Subcutaneous adipose tissue (tissue), 4 donors: ENCODE results near the gene GHDC. TPM values are rescaled to one million over a fixed set of nuclear protein-coding genes. Genes with fewer than 3 reads are reported as not detected.

Experiments
- total RNA-seq, 4 donors: library from RNA; depleted of rRNA; stranded (reverse); fragments of >200 nt; gene quantifications; one replicate each; pipeline ENCODE4 v1.1.0, GENCODE V29; 2016
- TF ChIP-seq, protein P1 (sequence below): fragments of 450-650 bp; IDR thresholded peaks from one replicate; pipeline ENCODE4 v1.5.1; 2016; ENCODE audit warnings: low read depth, mild to moderate bottlenecking, control low read depth, antibody characterized with exemption, moderate library complexity

The GHDC gene
- total RNA-seq, 4 donors from 2014 or later, result 18.8 to 47.5 (median 45.3) TPM

DNA sequence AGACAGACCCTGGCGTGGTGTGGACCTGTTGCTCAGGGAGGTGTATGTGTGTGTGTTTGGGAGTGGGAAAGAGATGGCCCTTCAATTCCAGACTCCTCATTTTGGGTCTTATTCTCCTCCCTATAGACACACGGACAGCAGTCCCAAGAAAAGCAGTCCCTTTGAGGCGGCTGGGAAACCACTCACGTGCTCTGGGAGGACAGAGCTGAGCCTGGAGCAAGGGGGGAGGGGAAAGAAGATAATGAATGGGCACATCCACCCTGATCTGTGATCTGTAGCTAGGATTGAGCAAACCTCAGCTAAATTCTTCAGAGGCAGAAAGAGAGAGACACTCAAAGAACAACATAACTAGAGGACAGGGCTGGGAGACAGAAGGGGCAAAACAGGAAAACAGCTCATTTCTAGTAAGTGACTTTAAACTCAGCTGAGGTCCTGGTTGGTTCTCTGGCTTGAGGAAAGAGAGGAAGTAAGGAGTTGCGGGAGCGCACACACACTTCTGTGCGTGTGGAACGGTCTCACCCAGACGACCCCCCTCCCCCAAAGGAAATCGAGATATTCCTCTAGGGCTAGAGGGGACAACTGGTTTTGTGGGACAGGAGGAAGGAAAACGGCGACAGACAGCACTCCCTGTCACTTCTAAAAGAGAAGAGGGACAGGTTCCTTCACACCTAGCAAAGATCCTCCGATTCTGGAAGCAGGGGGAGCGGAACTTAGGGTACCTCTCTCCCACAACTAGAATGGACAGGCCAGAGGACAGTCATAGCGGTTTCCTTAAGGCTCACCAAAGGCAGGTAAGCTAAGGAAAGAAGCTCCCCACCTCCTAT lies 40.2 kb downstream of the GHDC start:
- TF ChIP-seq, protein P1, sequence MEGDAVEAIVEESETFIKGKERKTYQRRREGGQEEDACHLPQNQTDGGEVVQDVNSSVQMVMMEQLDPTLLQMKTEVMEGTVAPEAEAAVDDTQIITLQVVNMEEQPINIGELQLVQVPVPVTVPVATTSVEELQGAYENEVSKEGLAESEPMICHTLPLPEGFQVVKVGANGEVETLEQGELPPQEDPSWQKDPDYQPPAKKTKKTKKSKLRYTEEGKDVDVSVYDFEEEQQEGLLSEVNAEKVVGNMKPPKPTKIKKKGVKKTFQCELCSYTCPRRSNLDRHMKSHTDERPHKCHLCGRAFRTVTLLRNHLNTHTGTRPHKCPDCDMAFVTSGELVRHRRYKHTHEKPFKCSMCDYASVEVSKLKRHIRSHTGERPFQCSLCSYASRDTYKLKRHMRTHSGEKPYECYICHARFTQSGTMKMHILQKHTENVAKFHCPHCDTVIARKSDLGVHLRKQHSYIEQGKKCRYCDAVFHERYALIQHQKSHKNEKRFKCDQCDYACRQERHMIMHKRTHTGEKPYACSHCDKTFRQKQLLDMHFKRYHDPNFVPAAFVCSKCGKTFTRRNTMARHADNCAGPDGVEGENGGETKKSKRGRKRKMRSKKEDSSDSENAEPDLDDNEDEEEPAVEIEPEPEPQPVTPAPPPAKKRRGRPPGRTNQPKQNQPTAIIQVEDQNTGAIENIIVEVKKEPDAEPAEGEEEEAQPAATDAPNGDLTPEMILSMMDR, result no peak

DNA sequence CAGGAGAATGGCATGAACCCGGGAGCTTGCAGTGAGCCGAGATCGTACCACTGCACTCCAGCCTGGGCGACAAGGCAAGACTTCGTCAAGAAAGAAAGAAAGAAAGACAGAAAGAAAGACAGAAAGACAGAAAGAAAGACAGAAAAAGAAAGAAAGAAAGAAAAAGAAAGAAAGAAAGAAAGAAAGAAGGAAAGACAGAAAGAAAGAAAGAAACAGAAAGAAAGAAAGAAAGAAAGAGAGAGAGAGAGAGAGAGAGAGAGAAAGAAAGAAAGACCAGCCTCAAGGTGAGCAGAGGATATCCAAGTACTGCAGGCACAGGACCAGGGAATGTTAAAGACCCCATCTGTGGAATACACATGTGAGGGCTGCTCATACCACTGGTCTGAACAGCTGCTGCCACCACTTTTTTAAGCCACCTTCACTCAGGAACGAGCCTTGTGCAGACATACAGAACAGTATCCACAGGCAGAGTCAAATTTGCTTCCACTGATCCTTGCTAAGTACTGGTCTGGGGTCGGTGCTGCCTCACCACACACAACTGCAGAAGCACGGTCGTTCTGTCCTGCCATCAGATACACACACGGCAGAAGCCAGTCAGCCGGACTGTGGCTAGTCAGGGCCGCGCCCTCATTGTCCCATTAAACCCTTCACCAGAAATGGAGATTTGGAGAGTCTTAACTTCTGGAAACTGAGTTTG lies 47.2 kb downstream of the GHDC start:
- TF ChIP-seq, protein P1, result no peak

GRCh38 chr17:42142371-42142896 lies 51.9 kb downstream of the GHDC start:
- TF ChIP-seq, protein P1, result no peak

GRCh38 chr17:42141382-42141781 lies 52.9 kb downstream of the GHDC start:
- TF ChIP-seq, protein P1, result no peak

Other genes starting within 250 kb of the GHDC start
- 10 to 100 TPM; 25.4 to 96.1 (median 55.2) TPM for gene CNP, start 227.7 kb downstream of the GHDC start, total RNA-seq
- 10 to 100 TPM; 70.1 to 79.6 (median 76.4) TPM for gene DNAJC7, start 177.1 kb downstream of the GHDC start, total RNA-seq
- gene NKIRAS2, start 174.4 kb downstream of the GHDC start, total RNA-seq, result 10 to 100 TPM; 21.2 to 37.1 (median 29.0) TPM
- gene C17orf113, start 143.9 kb downstream of the GHDC start, total RNA-seq, result 1 to 10 TPM in 1 of 4 donors, under 1 TPM in 2, not detected in 1; 0.17 to 1.7 (median 0.44) TPM
- under 1 TPM in 2 of 4 donors, not detected in 2; 0.22 to 0.49 TPM for gene ZNF385C, start 96.0 kb downstream of the GHDC start, total RNA-seq
- gene DHX58, start 81.8 kb downstream of the GHDC start, total RNA-seq, result 10 to 100 TPM in 3 of 4 donors, 1 to 10 TPM in 1; 4.7 to 17.1 (median 13.5) TPM
- 10 to 100 TPM; 27.2 to 49.9 (median 32.8) TPM for gene KAT2A, start 73.1 kb downstream of the GHDC start, total RNA-seq
- not detected for gene HSPB9, start 71.7 kb downstream of the GHDC start, total RNA-seq
- gene RAB5C, start 39.5 kb downstream of the GHDC start, total RNA-seq, result 100 to 1,000 TPM in 3 of 4 donors, 10 to 100 TPM in 1; 89.7 to 167 (median 115) TPM
- under 1 TPM in 3 of 4 donors, not detected in 1; 0.16 to 0.34 (median 0.19) TPM for gene KCNH4, start 13.4 kb downstream of the GHDC start, total RNA-seq
- not detected for gene HCRT, start 9.0 kb downstream of the GHDC start, total RNA-seq
- 100 to 1,000 TPM in 2 of 4 donors, 10 to 100 TPM in 2; 87.6 to 200 (median 113) TPM for gene STAT5B, start 81.9 kb upstream of the GHDC start, total RNA-seq
- 100 to 1,000 TPM; 158 to 721 (median 285) TPM for gene STAT5A, start 94.0 kb upstream of the GHDC start, total RNA-seq
- 100 to 1,000 TPM; 134 to 255 (median 180) TPM for gene STAT3, start 193.9 kb upstream of the GHDC start, total RNA-seq
- 100 to 1,000 TPM; 307 to 781 (median 518) TPM for gene CAVIN1, start 228.8 kb upstream of the GHDC start, total RNA-seq